ENCODE data around the gene MCU. TPM values are rescaled to one million over a fixed set of nuclear protein-coding genes. Genes with fewer than 3 reads are reported as not detected.

Gene MCU
- total and polyA plus RNA-seq, 2 donors (not counting 1 experiment from before 2014, with no cell fraction given) = 40.5 to 77.1 TPM

DNA sequence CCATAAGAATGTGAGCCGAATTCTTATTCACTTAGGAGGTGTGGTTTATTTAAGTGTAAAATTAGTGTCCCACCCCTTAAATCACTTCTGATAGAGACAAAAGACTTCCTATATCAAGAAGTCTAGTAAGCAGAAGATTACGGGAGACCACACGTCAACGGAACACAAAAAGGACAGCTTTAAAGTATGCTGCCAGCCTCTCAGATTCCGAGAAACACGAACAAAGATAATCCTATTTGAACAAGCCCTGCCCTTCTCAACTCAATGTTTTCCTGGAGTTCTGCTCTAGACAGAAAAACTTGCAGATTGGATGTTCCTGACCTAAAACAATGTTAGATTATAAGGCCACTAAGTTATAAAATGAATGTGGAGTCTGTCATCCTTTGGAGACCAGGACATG lies 4.9 kb upstream of the MCU start:
- Histone ChIP-seq H3K4me2 (ENCODE audit: extremely low read depth, insufficient read depth, low read length) (no peak overlapping the region), H4K20me1 (ENCODE audit: control insufficient read depth, extremely low read depth, insufficient read depth, low read length) (no peaks in the 10 kb centered on the region), H3K9me3 (ENCODE audit: control insufficient read depth, insufficient read depth, low read depth, low read length) (no peaks in the 10 kb centered on the region), H2AFZ (ENCODE audit: low read length) (no peak overlapping the region), H3K4me3 (replicated peaks in 1 of 4; ENCODE audit: control extremely low read depth in 1 of 4, insufficient read depth in 1 of 4, low read depth in 3 of 4, low read length in 4 of 4) (no peak overlapping the region), H3K4me1 (ENCODE audit: control insufficient read depth, extremely low read depth, insufficient read depth, low read length) (no peaks in the 10 kb centered on the region), H3K36me3 (ENCODE audit: control insufficient read depth, insufficient read depth, low read length) (no peaks in the 10 kb centered on the region), H3K79me2 (ENCODE audit: control insufficient read depth, insufficient read depth, low read length) (no peaks in the 10 kb centered on the region), H3K9ac (ENCODE audit: insufficient read depth, low read length) (no peak overlapping the region), H3K27ac (ENCODE audit: insufficient read depth, low read length) (no peak overlapping the region), H3K27me3 (ENCODE audit: control insufficient read depth, insufficient read depth, low read length) (no peaks in the 10 kb centered on the region)
- TF ChIP-seq EZH2 (IDR thresholded peaks at IDR 0.05; ENCODE audit: low read length, missing control alignments) = no peak
- TF ChIP-seq, protein P1, sequence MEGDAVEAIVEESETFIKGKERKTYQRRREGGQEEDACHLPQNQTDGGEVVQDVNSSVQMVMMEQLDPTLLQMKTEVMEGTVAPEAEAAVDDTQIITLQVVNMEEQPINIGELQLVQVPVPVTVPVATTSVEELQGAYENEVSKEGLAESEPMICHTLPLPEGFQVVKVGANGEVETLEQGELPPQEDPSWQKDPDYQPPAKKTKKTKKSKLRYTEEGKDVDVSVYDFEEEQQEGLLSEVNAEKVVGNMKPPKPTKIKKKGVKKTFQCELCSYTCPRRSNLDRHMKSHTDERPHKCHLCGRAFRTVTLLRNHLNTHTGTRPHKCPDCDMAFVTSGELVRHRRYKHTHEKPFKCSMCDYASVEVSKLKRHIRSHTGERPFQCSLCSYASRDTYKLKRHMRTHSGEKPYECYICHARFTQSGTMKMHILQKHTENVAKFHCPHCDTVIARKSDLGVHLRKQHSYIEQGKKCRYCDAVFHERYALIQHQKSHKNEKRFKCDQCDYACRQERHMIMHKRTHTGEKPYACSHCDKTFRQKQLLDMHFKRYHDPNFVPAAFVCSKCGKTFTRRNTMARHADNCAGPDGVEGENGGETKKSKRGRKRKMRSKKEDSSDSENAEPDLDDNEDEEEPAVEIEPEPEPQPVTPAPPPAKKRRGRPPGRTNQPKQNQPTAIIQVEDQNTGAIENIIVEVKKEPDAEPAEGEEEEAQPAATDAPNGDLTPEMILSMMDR (conservative IDR thresholded peaks at IDR 0.05 in 1 of 2, IDR thresholded peaks at IDR 0.05 in 1 of 2; ENCODE audit: low read depth in 1 of 2, low read length in 2 of 2) = no peak
- DNase-seq (ENCODE audit: low read depth in 2 of 2) = no peak

DNA sequence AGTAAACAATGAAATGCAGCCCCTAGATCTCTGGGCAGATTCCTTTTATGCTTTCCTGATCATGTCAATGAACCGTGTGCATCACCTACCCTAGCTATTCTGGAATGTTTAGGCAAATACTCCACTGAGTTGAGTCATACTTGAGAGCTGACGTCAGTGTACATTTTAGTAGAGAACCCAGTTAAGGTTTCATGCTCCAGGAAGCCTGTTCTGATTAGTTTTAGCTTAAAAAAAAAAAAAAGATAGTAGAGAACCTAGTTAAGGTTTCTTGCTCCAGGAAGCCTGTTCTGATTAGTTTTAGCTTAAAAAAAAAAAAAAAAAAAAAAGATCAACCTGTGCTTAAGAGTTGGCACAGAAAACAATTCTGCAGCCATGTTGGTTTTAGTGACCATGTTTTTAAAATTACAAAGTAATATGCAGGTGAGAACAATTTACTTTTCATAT lies 3.7 kb upstream of the MCU start:
- H3K27ac ChIP-seq (ENCODE audit: insufficient read depth, low read length) = no peak overlapping the region
- H3K4me2 ChIP-seq (ENCODE audit: extremely low read depth, insufficient read depth, low read length) = no peak overlapping the region
- TF ChIP-seq, protein P1 (conservative IDR thresholded peaks at IDR 0.05 in 1 of 2, IDR thresholded peaks at IDR 0.05 in 1 of 2; ENCODE audit: low read depth in 1 of 2, low read length in 2 of 2) = no peak
- no peak for TF ChIP-seq EZH2 (IDR thresholded peaks at IDR 0.05; ENCODE audit: low read length, missing control alignments)
- peaks cover 9% of the 10 kb centered on the region for H3K79me2 ChIP-seq (ENCODE audit: control insufficient read depth, insufficient read depth, low read length)
- no peaks in the 10 kb centered on the region for H3K9me3 ChIP-seq (ENCODE audit: control insufficient read depth, insufficient read depth, low read depth, low read length)
- no peaks in the 10 kb centered on the region for H3K4me1 ChIP-seq (ENCODE audit: control insufficient read depth, extremely low read depth, insufficient read depth, low read length)
- H3K36me3 ChIP-seq (ENCODE audit: control insufficient read depth, insufficient read depth, low read length) = no peaks in the 10 kb centered on the region
- no peak overlapping the region for H2AFZ ChIP-seq (ENCODE audit: low read length)
- no peak overlapping the region for H3K4me3 ChIP-seq (replicated peaks in 1 of 4; ENCODE audit: control extremely low read depth in 1 of 4, insufficient read depth in 1 of 4, low read depth in 3 of 4, low read length in 4 of 4)
- peak; percentile 75 to 93 for DNase-seq (ENCODE audit: low read depth in 2 of 2)
- H3K27me3 ChIP-seq (ENCODE audit: control insufficient read depth, insufficient read depth, low read length) = no peaks in the 10 kb centered on the region
- no peaks in the 10 kb centered on the region for H4K20me1 ChIP-seq (ENCODE audit: control insufficient read depth, extremely low read depth, insufficient read depth, low read length)
- H3K9ac ChIP-seq (ENCODE audit: insufficient read depth, low read length) = no peak overlapping the region

DNA sequence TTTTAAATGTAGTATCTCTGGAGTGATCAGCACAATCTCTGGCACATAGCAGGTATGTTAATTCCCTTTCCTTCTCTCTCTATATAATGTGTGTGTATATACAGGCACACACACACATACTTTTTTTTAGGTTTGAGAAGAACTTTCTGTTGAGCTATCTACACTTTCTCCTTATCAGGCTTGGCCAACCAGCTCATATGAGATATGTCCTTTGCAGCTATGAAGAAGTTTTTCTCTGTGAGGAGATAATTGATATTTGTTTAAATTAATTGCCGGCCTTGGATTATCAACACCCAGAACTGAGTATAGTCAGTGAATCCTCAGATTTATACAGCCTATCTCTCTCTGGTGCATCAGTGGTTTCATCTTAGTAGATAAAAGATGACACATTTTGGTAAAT lies 2.3 kb upstream of the MCU start:
- H3K9ac ChIP-seq (ENCODE audit: insufficient read depth, low read length) = no peak overlapping the region

More for the DNA sequence above, 2.3 kb upstream of the MCU start:
- Histone ChIP-seq H2AFZ (ENCODE audit: low read length) (no peak overlapping the region), H3K27me3 (ENCODE audit: control insufficient read depth, insufficient read depth, low read length) (no peaks in the 10 kb centered on the region), H3K36me3 (ENCODE audit: control insufficient read depth, insufficient read depth, low read length) (no peaks in the 10 kb centered on the region), H3K4me2 (ENCODE audit: extremely low read depth, insufficient read depth, low read length) (no peak overlapping the region), H3K4me3 (replicated peaks in 1 of 4; ENCODE audit: control extremely low read depth in 1 of 4, insufficient read depth in 1 of 4, low read depth in 3 of 4, low read length in 4 of 4) (no peak overlapping the region), H4K20me1 (ENCODE audit: control insufficient read depth, extremely low read depth, insufficient read depth, low read length) (no peaks in the 10 kb centered on the region), H3K4me1 (ENCODE audit: control insufficient read depth, extremely low read depth, insufficient read depth, low read length) (peaks cover 1% of the 10 kb centered on the region), H3K27ac (ENCODE audit: insufficient read depth, low read length) (no peak overlapping the region), H3K9me3 (ENCODE audit: control insufficient read depth, insufficient read depth, low read depth, low read length) (no peaks in the 10 kb centered on the region), H3K79me2 (ENCODE audit: control insufficient read depth, insufficient read depth, low read length) (peaks cover 23% of the 10 kb centered on the region)
- no peak for TF ChIP-seq EZH2 (IDR thresholded peaks at IDR 0.05; ENCODE audit: low read length, missing control alignments)
- TF ChIP-seq, protein P1 (conservative IDR thresholded peaks at IDR 0.05 in 1 of 2, IDR thresholded peaks at IDR 0.05 in 1 of 2; ENCODE audit: low read depth in 1 of 2, low read length in 2 of 2) = no peak
- DNase-seq (ENCODE audit: low read depth in 2 of 2) = no peak

Data from fibroblast of lung (primary cell).